AG09319 (cell line): Measurements from ENCODE around the gene TBX6.
"Not testable (repeated sequence)": the region's sequence is repeated elsewhere in the genome, so short reads cannot be mapped to it uniquely, and the experiment has no call there.

Experiments used
- DNase-seq: peaks from one replicate; pipeline ENCODE4 v3.0.0-alpha.2; 2010; ENCODE audit warnings: low read depth; ENCODE audit errors: extremely low read depth
- TF ChIP-seq, protein P1 (sequence below): IDR thresholded peaks from 2 replicates; pipeline ENCODE4 v1.5.1; 2011; ENCODE audit warnings: low read depth, mild to moderate bottlenecking, inconsistent platforms, low read length, moderate library complexity

TBX6 gene

DNA sequence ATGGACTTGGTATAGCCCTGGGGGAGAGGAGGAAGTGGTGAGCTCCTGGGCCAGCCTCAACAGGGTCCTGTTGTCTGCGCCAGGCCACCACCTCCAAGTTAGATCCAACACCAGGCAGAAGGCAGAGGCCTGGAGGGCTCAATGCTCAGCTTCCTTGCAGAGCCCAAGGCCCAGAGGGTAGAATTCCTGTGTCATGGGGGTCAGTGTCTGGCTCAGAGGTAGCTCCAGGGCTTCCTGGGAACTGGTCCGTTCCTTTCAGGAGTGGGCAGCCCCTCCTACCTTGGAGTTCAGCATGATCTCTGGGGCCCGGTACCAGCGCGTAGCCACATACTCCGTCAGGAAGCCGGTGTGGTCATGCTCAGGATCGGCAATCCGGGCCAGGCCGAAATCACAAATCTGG lies 26.0 kb upstream of the TBX6 start:
- DNase-seq, result no peak
- TF ChIP-seq, protein P1, sequence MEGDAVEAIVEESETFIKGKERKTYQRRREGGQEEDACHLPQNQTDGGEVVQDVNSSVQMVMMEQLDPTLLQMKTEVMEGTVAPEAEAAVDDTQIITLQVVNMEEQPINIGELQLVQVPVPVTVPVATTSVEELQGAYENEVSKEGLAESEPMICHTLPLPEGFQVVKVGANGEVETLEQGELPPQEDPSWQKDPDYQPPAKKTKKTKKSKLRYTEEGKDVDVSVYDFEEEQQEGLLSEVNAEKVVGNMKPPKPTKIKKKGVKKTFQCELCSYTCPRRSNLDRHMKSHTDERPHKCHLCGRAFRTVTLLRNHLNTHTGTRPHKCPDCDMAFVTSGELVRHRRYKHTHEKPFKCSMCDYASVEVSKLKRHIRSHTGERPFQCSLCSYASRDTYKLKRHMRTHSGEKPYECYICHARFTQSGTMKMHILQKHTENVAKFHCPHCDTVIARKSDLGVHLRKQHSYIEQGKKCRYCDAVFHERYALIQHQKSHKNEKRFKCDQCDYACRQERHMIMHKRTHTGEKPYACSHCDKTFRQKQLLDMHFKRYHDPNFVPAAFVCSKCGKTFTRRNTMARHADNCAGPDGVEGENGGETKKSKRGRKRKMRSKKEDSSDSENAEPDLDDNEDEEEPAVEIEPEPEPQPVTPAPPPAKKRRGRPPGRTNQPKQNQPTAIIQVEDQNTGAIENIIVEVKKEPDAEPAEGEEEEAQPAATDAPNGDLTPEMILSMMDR, result no peak

DNA sequence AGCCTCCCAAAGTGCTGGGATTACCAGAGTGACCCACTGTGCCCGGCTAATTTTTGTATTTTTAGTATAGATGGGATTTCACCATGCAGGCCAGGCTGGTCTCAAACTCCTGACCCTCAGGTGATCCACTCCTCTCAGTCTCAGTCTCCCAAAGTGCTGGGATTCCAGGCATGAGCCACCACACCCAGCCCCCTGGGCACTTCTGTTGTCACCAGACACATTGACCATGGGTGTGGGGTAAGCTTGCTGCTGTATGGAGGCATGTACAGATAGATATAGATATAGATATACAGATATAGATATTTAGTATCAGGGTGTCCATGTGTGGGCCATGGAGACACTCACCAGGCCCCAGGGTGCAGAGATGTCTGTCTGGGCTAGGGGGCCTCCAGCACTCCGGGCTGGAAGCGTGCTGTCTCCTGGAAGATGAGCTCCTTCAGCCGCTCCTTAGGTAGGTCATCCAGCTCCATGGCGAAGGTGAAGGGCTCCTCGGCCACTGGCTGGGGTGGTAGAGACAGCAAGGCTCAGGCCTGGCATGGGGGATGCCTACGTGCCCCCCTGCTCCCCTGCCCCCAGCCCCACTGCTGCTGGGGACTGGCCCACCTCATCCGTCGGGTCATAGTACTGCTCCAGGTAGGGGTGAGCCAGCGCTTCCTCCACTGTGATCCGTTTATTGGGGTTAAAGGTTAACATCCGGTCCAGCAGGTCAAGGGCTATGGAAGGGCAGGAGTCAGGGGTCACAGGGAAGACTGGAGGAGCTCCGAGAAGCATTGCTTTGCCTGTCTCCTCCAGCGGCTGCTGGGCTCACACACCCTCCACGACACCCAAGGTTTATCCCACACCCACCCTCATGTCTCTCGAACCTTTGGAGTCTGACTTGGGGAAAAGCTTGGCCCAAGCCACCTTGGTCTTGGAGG lies 24.8 kb upstream of the TBX6 start:
- TF ChIP-seq, protein P1, result no peak
- DNase-seq, result no peak

DNA sequence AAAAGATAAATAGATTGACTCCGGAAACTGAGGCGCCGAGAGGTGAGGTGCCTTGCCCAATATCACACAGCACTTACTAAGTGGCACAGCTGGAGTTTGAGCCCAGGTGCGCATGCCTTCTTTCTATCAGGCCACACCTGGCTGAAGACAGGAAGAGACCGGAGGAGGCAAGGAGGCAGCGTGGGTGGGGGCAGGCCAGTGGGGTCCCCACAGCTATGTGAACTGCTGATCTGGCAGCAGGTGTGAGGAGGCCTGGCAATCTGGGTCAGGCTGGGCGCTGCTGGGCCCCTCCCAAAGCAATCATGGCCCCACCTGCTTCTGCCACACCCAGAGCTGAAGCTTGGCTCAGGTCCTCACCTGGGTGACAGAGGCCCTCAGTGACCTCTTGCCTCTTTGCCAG lies 23.5 kb upstream of the TBX6 start:
- TF ChIP-seq, protein P1, result no peak
- no peak for DNase-seq

DNA sequence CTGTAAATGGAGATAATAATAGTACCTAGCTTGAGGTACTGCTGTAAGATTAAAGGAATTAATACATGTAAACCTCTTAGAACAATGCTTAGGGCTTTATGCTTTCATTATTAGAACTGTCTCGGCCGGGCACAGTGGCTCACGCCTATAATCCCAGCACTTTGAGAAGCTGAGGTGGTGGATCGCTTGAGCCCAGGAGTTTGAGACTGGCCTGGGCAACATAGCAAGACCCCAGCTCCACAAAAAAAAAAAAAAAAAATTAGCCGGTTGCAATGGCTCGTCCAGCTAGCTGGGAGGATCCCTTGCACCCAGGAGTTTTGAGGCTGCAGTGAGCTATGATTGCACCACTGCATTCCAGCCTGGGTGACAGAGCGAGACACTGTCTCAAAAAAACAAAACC lies 23.1 kb upstream of the TBX6 start:
- DNase-seq, result not testable (repeated sequence)

DNA sequence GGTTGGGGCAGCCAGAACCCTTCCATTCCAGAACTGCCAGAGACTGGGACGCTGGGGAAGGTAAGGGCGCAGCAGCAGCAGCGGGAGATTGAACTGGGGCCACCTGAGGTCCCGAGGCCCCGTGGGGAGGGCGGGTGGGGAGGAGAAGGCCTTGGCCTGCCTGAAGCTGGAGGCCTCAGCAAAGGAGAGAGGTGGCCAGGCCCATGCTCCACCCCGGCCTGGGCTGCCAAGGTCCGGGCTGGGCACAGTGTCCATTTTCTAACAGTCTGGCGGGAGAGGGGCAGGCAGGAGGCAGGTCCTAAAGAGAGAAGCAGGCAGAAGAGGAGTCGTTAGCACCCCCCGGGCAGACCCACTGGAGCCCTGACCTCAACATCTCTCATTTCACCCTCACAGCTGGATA lies 22.7 kb upstream of the TBX6 start:
- TF ChIP-seq, protein P1, result no peak
- no peak for DNase-seq

DNA sequence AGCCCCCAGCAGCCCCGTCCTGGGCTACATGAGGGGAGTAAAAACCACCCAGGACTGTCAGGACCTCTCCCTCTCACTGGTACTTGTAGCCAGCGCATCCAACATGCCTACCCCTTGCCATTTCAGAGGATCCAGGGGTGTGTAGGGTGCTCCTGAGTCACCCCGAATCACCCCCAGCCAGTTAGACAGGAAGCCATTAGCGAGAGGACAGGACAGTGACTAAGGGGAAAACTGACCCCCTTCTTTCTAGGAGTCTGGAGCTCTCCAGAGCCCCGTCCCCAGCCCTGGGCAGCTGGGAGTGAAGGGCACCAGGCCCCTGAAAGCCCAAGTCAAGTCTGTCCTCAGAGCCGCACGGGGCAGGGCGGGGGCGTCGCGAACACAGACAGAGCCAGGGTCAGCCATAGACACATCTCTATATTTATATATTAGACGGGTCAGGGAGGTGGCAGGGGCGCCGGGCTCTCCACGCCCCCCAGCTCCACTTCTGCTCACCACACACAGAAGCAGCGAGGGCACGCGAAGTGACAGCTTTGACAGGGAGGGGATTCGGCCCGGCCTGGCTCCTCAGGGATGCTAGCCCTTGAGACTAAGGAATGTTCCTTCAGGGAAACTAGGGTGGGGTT lies 22.1 kb upstream of the TBX6 start:
- no peak for DNase-seq
- TF ChIP-seq, protein P1, result no peak

DNA sequence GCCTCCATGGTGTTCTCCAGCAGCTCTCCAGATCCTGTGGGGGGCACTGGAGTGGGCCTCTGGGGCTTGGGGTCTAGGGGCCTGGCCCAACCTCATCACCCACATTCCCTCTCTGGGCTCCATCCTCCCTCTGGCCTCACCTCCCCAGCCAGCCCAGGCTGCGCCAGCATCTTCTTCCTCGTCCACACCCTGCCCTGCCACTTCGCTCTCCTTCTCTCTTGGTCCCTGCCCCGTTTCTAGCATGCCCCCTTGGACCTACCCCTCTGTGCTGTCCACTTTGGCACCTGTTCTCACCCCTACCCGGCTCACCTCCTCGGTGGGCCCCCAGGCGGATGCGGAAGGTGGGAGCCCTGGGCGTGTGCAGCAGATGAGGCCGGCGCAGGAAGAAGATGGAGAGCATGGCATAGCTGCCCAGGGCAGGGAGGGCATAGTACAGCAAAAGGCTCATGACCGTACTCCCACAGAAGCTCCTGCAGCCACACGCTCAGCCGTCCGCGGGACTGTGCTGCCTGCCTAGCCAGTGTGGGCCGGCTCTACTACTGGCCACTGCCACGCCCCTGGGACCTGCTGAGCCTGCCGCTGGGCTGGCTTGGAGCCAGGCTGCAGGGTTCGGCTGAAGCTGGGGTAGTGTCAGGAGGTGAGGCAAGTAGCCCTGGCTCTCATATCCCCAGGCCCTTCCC lies 21.4 kb upstream of the TBX6 start, which contains the start of gene GDPD3:
GDPD3 (minus strand) TSS at position 507 of the 680 bp plus-strand sequence; CDS start at position 448, 59 bp downstream.
- DNase-seq, result no peak
- TF ChIP-seq, protein P1, result no peak
